ENCODE measurements around the gene PDGFD.

GRCh38 chr11:104095791-104096190 lies 68.2 kb downstream of the PDGFD start:
- TF ChIP-seq CTCF (IDR thresholded peaks at IDR 0.05) (no peak), POLR2A (IDR thresholded peaks at IDR 0.05) (no peak), EP300 (IDR thresholded peaks at IDR 0.05) (no peak)

All from tibial nerve (tissue), 4 donors.